ENCODE data around the gene GNA15. TPM values are rescaled to one million over a fixed set of nuclear protein-coding genes. Genes with fewer than 3 reads are reported as not detected.

Gene GNA15
- total RNA-seq, 6 donors from 2014 or later: 19.0 to 31.4 (median 28.4) TPM

- Histone ChIP-seq H3K27ac (no peak overlapping the region), H3K9me3 (no peaks in the 10 kb centered on the region), H3K4me1 (peaks cover 0 to 13% (median 0%) of the 10 kb centered on the region in 4 donors), H3K36me3 (peaks cover 2 to 65% (median 46%) of the 10 kb centered on the region in 4 donors), H3K4me3 (no peak overlapping the region), H3K27me3 (no peaks in the 10 kb centered on the region)
- DNase-seq: peak in 1 of 2 donors; percentile 65
- no peak for ATAC-seq (ENCODE audit: low FRiP score in 2 of 2)
- no peak for TF ChIP-seq POLR2A (IDR thresholded peaks at IDR 0.05)
- no peak for TF ChIP-seq EP300 (IDR thresholded peaks at IDR 0.05)
- no peak for TF ChIP-seq POLR2AphosphoS5 (IDR thresholded peaks at IDR 0.05)
- TF ChIP-seq CTCF (IDR thresholded peaks at IDR 0.05): no peak
- WGBS, 2 donors: 91 to 94% methylated on average over 25 to 40 of the region's 40 CpGs
Measured at GRCh38 chr19:3121821-3122511, 13.9 kb upstream of the GNA15 start.

DNA sequence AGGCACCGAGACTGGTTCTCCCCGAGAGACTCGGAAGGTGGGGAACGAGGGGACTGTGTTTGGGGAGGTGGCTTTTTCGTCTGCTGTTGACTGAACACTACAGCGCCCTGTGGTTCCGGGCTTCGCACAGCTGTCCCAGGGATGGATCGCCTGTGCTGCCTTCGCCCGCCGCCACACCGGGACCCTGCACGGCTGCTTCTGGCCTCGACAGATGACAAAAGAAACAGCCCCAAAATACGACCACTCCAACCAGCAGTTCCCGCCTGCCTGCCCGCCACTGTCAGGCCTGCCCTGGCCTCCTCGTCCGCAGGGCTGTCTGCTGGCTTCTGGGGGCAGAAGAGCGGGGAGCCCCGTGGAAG is 13.3 kb upstream of the GNA15 start:
- DNase-seq (peak in 1 of 2 donors; percentile 77), ATAC-seq (ENCODE audit: low FRiP score in 2 of 2) (no peak)
- TF ChIP-seq POLR2AphosphoS5 (IDR thresholded peaks at IDR 0.05): no peak
- no peak for TF ChIP-seq CTCF (IDR thresholded peaks at IDR 0.05)
- no peak for TF ChIP-seq POLR2A (IDR thresholded peaks at IDR 0.05)
- TF ChIP-seq EP300 (IDR thresholded peaks at IDR 0.05): no peak
- Histone ChIP-seq H3K27me3 (no peaks in the 10 kb centered on the region), H3K36me3 (peaks cover 2 to 60% (median 45%) of the 10 kb centered on the region in 4 donors), H3K9me3 (no peaks in the 10 kb centered on the region), H3K27ac (no peak overlapping the region), H3K4me3 (no peak overlapping the region), H3K4me1 (peaks cover 0 to 13% (median 0%) of the 10 kb centered on the region in 4 donors)
- 92 to 96% methylated on average over 11 to 19 of the region's 22 CpGs for WGBS, 2 donors

DNA sequence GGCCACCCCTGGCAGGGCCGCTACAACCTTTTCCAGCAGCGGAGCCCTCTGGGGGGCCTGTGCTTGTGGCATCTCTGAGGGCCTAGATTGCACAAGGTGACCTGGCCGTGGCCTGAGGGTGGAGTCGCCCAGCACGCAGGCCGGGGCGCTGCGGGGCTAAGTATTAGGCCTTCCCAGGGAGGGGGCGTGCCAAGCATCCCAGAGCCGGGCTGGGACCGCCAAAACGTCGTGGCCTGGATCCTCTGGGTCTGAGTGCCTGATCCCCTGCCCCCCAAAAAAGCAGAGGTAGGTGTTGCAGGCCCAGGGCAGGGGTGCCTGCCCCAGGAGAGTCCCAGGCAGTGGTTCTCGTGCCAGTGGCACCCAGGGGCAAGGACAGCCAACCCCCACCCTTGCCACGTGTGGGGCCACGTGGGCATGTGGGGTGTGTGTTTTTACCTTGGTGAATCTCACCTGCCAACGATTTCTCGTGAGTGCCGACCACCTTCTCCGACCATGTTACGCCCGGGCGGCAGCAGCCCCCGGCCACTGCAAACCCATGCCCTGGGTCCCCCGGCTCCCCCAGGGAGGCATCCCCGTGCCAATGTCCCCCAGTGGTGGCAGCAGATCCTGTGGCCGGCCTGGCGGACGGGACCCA is 12.6 kb upstream of the GNA15 start:
- Histone ChIP-seq H3K36me3 (peaks cover 2 to 52% (median 41%) of the 10 kb centered on the region in 4 donors), H3K9me3 (no peaks in the 10 kb centered on the region), H3K4me1 (peaks cover 0 to 13% (median 0%) of the 10 kb centered on the region in 4 donors), H3K27ac (no peak overlapping the region), H3K4me3 (no peak overlapping the region), H3K27me3 (no peaks in the 10 kb centered on the region)
- ATAC-seq (ENCODE audit: low FRiP score in 2 of 2) (no peak), DNase-seq (peak in 1 of 2 donors; percentile 77)
- WGBS, 2 donors: 85 to 89% methylated on average over 23 to 29 of the region's 29 CpGs
- TF ChIP-seq CTCF (IDR thresholded peaks at IDR 0.05): no peak
- no peak for TF ChIP-seq POLR2A (IDR thresholded peaks at IDR 0.05)
- TF ChIP-seq POLR2AphosphoS5 (IDR thresholded peaks at IDR 0.05): no peak
- TF ChIP-seq EP300 (IDR thresholded peaks at IDR 0.05): no peak

DNA sequence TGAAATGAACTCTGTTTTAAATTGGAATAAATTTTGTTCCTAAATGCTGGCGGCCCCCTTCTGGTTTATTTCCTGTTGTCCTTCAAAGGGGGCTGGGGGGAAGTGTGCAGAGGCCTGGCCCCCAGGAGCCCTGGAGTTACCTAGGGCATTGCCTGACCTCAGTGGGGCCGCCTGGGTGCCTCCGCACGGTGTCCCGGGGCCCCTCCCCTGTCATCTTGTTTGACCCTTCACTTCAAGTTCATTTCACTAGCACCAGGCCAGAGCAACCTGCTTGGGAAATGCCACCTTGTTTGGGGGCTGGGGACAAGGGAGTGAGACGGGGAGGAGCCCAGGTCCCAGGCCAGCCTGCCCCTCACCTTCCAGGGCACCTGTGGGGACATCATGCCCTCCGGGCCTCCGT is 11.9 kb upstream of the GNA15 start:
- TF ChIP-seq POLR2A (IDR thresholded peaks at IDR 0.05): no peak
- no peak for TF ChIP-seq EP300 (IDR thresholded peaks at IDR 0.05)
- TF ChIP-seq POLR2AphosphoS5 (IDR thresholded peaks at IDR 0.05): no peak
- no peak for TF ChIP-seq CTCF (IDR thresholded peaks at IDR 0.05)

More for the DNA sequence above, 11.9 kb upstream of the GNA15 start:
- ATAC-seq (ENCODE audit: low FRiP score in 2 of 2) (no peak), DNase-seq (peak in 1 of 2 donors; percentile 57)
- WGBS, 2 donors: 44 to 57% methylated on average over 8 of the region's 8 CpGs
- H3K4me3 ChIP-seq: no peak overlapping the region
- H3K4me1 ChIP-seq: peaks cover 0 to 13% (median 0%) of the 10 kb centered on the region in 4 donors
- H3K27ac ChIP-seq: no peak overlapping the region
- H3K36me3 ChIP-seq: peaks cover 2 to 45% (median 34%) of the 10 kb centered on the region in 4 donors
- H3K27me3 ChIP-seq: no peaks in the 10 kb centered on the region
- H3K9me3 ChIP-seq: no peaks in the 10 kb centered on the region
